Measurements from ENCODE around the gene POLN. TPM values are rescaled to one million over a fixed set of nuclear protein-coding genes. Genes with fewer than 3 reads are reported as not detected.

The POLN gene
- total and polyA plus RNA-seq, 2 of the 4 experiments (the other 2 are of a cell fraction): 0.63 to 0.72 TPM

DNA sequence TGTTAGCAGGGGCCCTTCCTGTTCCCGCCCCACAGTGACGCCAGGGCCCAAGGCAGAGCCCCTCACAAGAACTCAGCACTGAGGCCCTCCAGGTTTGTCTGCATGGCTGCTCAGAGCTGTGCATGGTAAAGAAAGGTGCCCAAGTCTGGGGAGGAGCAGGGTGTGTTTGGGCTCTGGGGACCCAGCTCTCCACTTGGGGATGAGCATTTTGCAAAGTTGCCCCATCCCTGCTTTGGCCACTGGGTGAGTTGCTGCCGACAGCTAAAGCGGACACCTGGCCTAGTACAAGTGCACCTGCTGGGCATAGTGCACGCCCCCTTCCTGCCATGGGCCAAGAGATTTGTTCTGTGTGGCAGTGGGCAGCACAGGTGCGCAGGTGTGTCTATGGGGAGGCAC is 22.0 kb upstream of the POLN start:
- POLR2A ChIA-PET (ENCODE audit: unreplicated experiment): no interaction called here
- Histone ChIP-seq H2AK9ac (replicated peaks; ENCODE audit: low read depth, low read length, poor library complexity) (no peak overlapping the region), H4K20me1 (ENCODE audit: insufficient read depth, low read length) (peaks cover 14% of the 10 kb centered on the region), H4K5ac (ENCODE audit: low read depth, low read length) (no peak overlapping the region), H3K36me3 (ENCODE audit: control insufficient read depth, insufficient read depth, low read length) (peaks cover 4% of the 10 kb centered on the region; the same call in 1 of the 2 replicates), H3K9me3 (ENCODE audit: control insufficient read depth, insufficient read depth, low read length) (no peaks in the 10 kb centered on the region), H4K91ac (ENCODE audit: insufficient read depth, low read depth, low read length) (no peak overlapping the region), H3K4me1 (ENCODE audit: control insufficient read depth, insufficient read depth, low read length) (peaks cover 8% of the 10 kb centered on the region; the same call in 1 of the 2 replicates), H3K79me1 (ENCODE audit: low read depth in 1 of 2, low read length in 2 of 2) (peaks cover 18 to 26% of the 10 kb centered on the region in 2 experiments), H4K8ac (ENCODE audit: low read depth in 2 of 2, low read length in 2 of 2) (no peak overlapping the region), H2BK5ac (ENCODE audit: low read depth, low read length, poor library complexity, severe bottlenecking) (no peak overlapping the region), H3K4me3 (ENCODE audit: insufficient read depth, low read depth, low read length) (no peak overlapping the region), H3K56ac (ENCODE audit: extremely low read depth, insufficient read depth, low read length) (no peak overlapping the region), H2AFZ (replicated peaks; ENCODE audit: low read length, poor library complexity) (peak overlapping the region; percentile 5), H3K27ac (ENCODE audit: insufficient read depth, low read length) (no peak overlapping the region), H3K9ac (ENCODE audit: low read depth, low read length) (no peak overlapping the region), H3K4me2 (ENCODE audit: low read depth, low read length) (no peak overlapping the region), H3K23ac (ENCODE audit: low read depth, low read length) (no peak overlapping the region), H2BK20ac (ENCODE audit: low read depth, low read length) (no peak overlapping the region), H3K4ac (ENCODE audit: low read depth, low read length) (no peak overlapping the region), H2BK120ac (ENCODE audit: low read depth, low read length) (no peak overlapping the region), H3K27me3 (ENCODE audit: control insufficient read depth, insufficient read depth, low read length) (no peaks in the 10 kb centered on the region), H3K9me1 (ENCODE audit: insufficient read depth, low read length) (peaks cover 4% of the 10 kb centered on the region; the same call in 1 of the 2 replicates), H3K14ac (replicated peaks; ENCODE audit: low read depth, low read length) (no peak overlapping the region), H3K18ac (ENCODE audit: low read depth, low read length) (no peak overlapping the region), H2AK5ac (ENCODE audit: low read depth, low read length) (no peak overlapping the region; the same call in 1 of the 2 replicates), H2BK15ac (ENCODE audit: low read depth, low read length) (no peak overlapping the region)
- BruUV-seq (replicated peaks): no TSS peak
- TF ChIP-seq, protein P1, sequence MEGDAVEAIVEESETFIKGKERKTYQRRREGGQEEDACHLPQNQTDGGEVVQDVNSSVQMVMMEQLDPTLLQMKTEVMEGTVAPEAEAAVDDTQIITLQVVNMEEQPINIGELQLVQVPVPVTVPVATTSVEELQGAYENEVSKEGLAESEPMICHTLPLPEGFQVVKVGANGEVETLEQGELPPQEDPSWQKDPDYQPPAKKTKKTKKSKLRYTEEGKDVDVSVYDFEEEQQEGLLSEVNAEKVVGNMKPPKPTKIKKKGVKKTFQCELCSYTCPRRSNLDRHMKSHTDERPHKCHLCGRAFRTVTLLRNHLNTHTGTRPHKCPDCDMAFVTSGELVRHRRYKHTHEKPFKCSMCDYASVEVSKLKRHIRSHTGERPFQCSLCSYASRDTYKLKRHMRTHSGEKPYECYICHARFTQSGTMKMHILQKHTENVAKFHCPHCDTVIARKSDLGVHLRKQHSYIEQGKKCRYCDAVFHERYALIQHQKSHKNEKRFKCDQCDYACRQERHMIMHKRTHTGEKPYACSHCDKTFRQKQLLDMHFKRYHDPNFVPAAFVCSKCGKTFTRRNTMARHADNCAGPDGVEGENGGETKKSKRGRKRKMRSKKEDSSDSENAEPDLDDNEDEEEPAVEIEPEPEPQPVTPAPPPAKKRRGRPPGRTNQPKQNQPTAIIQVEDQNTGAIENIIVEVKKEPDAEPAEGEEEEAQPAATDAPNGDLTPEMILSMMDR (conservative IDR thresholded peaks at IDR 0.05; ENCODE audit: low read depth, low read length): no peak
- TF ChIP-seq POLR2A (IDR thresholded peaks at IDR 0.05; ENCODE audit: low read depth, low read length) (no peak), CEBPB (IDR thresholded peaks at IDR 0.05; ENCODE audit: low read depth, low read length) (no peak), MAFK (IDR thresholded peaks at IDR 0.05; ENCODE audit: low read depth, low read length) (no peak), BHLHE40 (IDR thresholded peaks at IDR 0.05; ENCODE audit: low read depth, low read length) (no peak), CHD1 (IDR thresholded peaks at IDR 0.05; ENCODE audit: low read depth, low read length) (no peak), RCOR1 (IDR thresholded peaks at IDR 0.05; ENCODE audit: insufficient replicate concordance, low read length) (no peak), RAD21 (IDR thresholded peaks at IDR 0.05; ENCODE audit: low read length) (no peak), MAZ (IDR thresholded peaks at IDR 0.05; ENCODE audit: borderline replicate concordance, low read depth, low read length) (no peak), MXI1 (IDR thresholded peaks at IDR 0.05; ENCODE audit: borderline replicate concordance, low read depth, low read length) (no peak)
- dilution Hi-C loops (cut with HindIII; ENCODE audit: low sequenced_read_pairs, unreplicated experiment) (no loop called here), in situ Hi-C loops (cut with MboI; ENCODE audit: low sequenced_read_pairs) (no loop called here), intact Hi-C loops (cut with micrococcal nuclease) (loop anchor here (5.0 to 10.0 kb wide), 3 partner anchors 88 to 203 kb away; partner anchors contain the start of genes CFAP99, RNF4 and ZFYVE28)
- CTCF ChIA-PET: no interaction called here
- 92% methylated on average over 2 of the region's 6 CpGs; no CpG with 5 or more reads in 1 of the 2 experiments for WGBS, 2 experiments (ENCODE audit: extremely low coverage in 2 of 2, insufficient read length in 1 of 2)
- no peak for DNase-seq
- no peak for ATAC-seq (ENCODE audit: low read depth)

Measured in IMR-90 (cell line).